Right atrium auricular region (tissue), 2 donors: Measurements from ENCODE around the gene KCNJ10. TPM values are rescaled to one million over a fixed set of nuclear protein-coding genes. Genes with fewer than 3 reads are reported as not detected.
A peak's percentile ranks its signal among the peaks of the same experiment; 100 is the strongest.

Experiments used
- DNase-seq: peaks from one replicate; pipeline ENCODE4 v3.0.0-alpha.2; 2019; ENCODE audit warnings: low spot score
- H3K27ac ChIP-seq, 2 donors: fragments of 200-600 bp; sonication (generic); 1 replicate in 1 of 2; 2 replicates in 1 of 2; pipeline ENCODE4 v1.5.1; 2016 to 2019
- H3K27me3 ChIP-seq, 2 donors: fragments of 200-600 bp; sonication (generic); one replicate each; pipeline versions ENCODE4 v1.5.1 to v1.6.0; 2017 to 2019
- H3K36me3 ChIP-seq: fragments of 200-600 bp; sonication (generic); one replicate; pipeline ENCODE4 v1.5.1; 2016
- H3K4me1 ChIP-seq, 2 donors: fragments of 200-600 bp; sonication (generic); one replicate each; pipeline versions ENCODE4 v1.5.1 to v1.6.0; 2017 to 2019
- H3K4me3 ChIP-seq, 2 donors: fragments of 200-600 bp; sonication (generic); 1 replicate in 1 of 2; 2 replicates in 1 of 2; pipeline ENCODE4 v1.5.1; 2017 to 2019; ENCODE audit warnings: mild to moderate bottlenecking in 1 of 2, moderate library complexity in 1 of 2
- H3K9me3 ChIP-seq, 2 donors: fragments of 200-600 bp; sonication (generic); one replicate each; pipeline ENCODE4 v1.5.1; 2019
- CTCF ChIP-seq, 2 donors: fragments of 200-600 bp; sonication (generic); IDR thresholded peaks; one replicate each; pipeline ENCODE4 v1.5.1; 2019; ENCODE audit warnings: antibody characterized with exemption in 2 of 2
- total RNA-seq, 2 donors: library from RNA; depleted of rRNA; stranded (reverse); fragments of >200 nt; gene quantifications; one replicate each; pipeline ENCODE4 v1.1.0, GENCODE V29; 2016

Gene KCNJ10
- total RNA-seq, 2 donors from 2014 or later = 0.20 TPM; not detected in 1

- no peak overlapping the region for H3K4me3 ChIP-seq
- H3K36me3 ChIP-seq = peaks cover 18% of the 10 kb centered on the region
- peaks cover 0 to 13% of the 10 kb centered on the region in 2 donors for H3K4me1 ChIP-seq
- H3K27ac ChIP-seq = no peak overlapping the region
- DNase-seq = no peak
- TF ChIP-seq CTCF (IDR thresholded peaks at IDR 0.05) = no peak
- H3K9me3 ChIP-seq = no peaks in the 10 kb centered on the region
- no peaks in the 10 kb centered on the region for H3K27me3 ChIP-seq
Measured at GRCh38 chr1:160091666-160092223, 21.8 kb upstream of the KCNJ10 start.

- H3K4me1 ChIP-seq = peaks cover 0 to 3% of the 10 kb centered on the region in 2 donors
- H3K4me3 ChIP-seq = no peak overlapping the region
- H3K36me3 ChIP-seq = peaks cover 18% of the 10 kb centered on the region
- no peaks in the 10 kb centered on the region for H3K27me3 ChIP-seq
- no peak for DNase-seq
- no peaks in the 10 kb centered on the region for H3K9me3 ChIP-seq
- TF ChIP-seq CTCF (IDR thresholded peaks at IDR 0.05) = no peak
- no peak overlapping the region for H3K27ac ChIP-seq
Measured at GRCh38 chr1:160090760-160091159, 20.8 kb upstream of the KCNJ10 start.

- H3K27ac ChIP-seq = no peak overlapping the region
- DNase-seq = no peak
- no peaks in the 10 kb centered on the region for H3K4me1 ChIP-seq
- H3K9me3 ChIP-seq = no peaks in the 10 kb centered on the region
- peaks cover 18% of the 10 kb centered on the region for H3K36me3 ChIP-seq
- H3K27me3 ChIP-seq = no peaks in the 10 kb centered on the region
- TF ChIP-seq CTCF (IDR thresholded peaks at IDR 0.05) = no peak
- H3K4me3 ChIP-seq = no peak overlapping the region
Measured at GRCh38 chr1:160089883-160090282, 19.9 kb upstream of the KCNJ10 start.

GRCh38 chr1:160087118-160087662 lies 17.2 kb upstream of the KCNJ10 start:
- H3K4me1 ChIP-seq = peaks cover 0 to 11% of the 10 kb centered on the region in 2 donors
- peak overlapping the region in 1 of 2 donors; percentile 56 for H3K27ac ChIP-seq
- no peak overlapping the region for H3K4me3 ChIP-seq
- peaks cover 9% of the 10 kb centered on the region for H3K36me3 ChIP-seq
- TF ChIP-seq CTCF (IDR thresholded peaks at IDR 0.05) = no peak
- H3K27me3 ChIP-seq = no peaks in the 10 kb centered on the region
- no peaks in the 10 kb centered on the region for H3K9me3 ChIP-seq
- no peak for DNase-seq

- Histone ChIP-seq H3K36me3 (peaks cover 5% of the 10 kb centered on the region), H3K9me3 (no peaks in the 10 kb centered on the region), H3K27me3 (no peaks in the 10 kb centered on the region), H3K4me1 (peaks cover 0 to 11% of the 10 kb centered on the region in 2 donors), H3K4me3 (no peak overlapping the region), H3K27ac (peak overlapping the region; percentile 51 to 56)
- no peak for TF ChIP-seq CTCF (IDR thresholded peaks at IDR 0.05)
- no peak for DNase-seq
Measured at GRCh38 chr1:160086456-160086892, 16.5 kb upstream of the KCNJ10 start.
